SW480 (cell line): Measurements from ENCODE around the gene COTL1.
"Not testable (repeated sequence)": the region's sequence is repeated elsewhere in the genome, so short reads cannot be mapped to it uniquely, and the experiment has no call there.

Source experiments
- DNase-seq: peaks from one replicate; pipeline ENCODE4 v3.0.0-alpha.2; 2016; ENCODE audit warnings: low spot score

The COTL1 gene

DNA sequence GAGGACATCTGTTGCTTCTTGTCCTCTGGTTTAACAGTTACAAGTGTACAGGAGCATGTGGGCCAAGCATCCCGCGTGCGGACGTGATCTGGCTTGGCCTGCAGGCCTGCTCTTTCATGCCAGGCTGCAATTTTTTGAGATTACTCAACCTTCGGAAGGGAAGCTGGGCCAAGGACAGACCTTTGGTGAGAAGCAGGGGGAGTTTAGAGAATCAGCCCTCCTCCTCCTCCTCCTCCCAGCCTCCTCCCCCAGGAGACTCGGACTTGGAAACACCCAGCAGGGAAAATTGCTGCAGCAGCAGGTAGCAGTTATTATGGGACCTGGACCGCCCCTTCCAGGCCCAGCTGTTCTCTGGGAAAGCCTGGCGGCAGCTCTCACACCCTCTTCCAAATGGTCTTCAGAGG is 25.3 kb upstream of the COTL1 start:
- DNase-seq = no peak

DNA sequence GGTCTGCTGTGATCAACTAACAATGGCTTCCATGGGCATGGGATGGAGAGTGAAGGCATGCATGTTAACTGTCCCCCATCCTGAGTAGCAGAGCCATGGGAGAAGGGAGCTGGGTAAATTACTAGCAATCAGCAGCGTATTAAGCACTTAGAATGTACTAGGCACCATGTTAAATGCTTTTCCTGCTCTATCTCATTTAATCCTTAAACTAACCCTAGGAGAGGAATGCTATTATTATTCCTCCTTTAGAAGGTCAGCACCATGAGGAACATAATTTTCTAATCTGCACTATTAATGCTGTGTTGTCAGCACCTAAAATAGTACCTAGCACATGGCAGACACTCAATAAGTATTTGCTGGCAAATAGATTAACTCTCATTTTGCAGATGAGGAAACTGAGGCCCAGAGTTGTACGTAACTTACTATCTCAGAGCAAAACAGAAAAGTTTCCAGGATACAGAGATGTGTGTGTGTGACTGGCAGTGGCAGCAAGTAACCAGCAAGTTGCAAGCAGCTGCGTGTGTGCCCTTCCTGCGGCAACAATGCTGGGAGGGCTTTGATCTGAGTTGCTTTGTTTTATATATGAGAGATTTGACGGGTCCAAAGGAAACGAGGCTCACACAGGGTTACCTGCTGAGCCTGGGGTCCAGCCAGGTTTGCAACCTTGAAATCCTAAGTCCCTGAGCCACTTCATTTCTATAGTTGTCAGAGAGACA is 23.9 kb upstream of the COTL1 start:
- DNase-seq = no peak

DNA sequence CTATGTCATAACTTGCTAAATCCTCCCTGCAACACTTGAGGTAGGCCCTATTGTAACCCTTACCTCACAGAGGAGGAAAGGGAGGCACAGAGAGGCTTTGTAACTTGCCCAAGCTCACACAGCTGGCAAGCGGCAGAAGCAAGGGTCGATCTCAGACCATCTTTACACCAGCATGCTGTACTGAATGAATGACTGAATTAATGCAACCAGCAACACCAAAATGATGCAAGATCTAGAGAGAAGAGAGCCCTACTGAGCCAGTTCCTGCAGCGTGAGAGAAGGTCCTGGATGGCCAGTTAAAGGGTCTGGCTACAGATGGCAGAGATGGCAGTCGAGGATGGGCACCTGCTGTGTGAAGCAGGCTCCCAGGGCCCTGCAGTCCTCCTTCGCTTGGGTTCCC is 22.3 kb upstream of the COTL1 start:
- DNase-seq = no peak

DNA sequence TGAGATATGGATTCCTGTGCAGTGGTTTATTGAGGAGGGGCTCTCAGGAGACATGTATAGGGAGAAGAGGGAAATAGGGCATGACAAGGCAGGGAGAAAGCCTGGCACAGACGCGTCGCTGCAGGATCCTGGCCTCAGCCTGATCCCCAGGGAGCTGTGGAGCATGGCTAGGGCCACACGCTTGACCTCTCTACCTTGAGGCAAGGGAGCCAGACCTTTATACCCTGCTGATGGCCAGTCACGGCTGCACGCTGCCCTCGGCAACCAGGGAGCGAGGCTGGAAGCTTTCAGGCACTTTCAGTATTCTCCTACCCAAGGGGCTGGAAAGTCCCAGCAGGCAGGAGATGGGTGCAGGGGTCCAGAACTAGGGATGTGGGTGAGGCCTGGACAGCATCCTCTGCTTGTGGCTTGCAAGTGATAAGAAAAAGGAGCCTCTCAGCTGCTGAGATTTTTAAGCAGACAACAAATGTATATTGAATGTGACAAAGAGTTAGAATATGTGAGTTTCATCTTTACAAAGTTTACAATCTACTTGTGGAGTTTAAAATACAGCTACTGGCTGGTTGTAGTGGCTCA is 20.4 kb upstream of the COTL1 start:
- no peak for DNase-seq

DNA sequence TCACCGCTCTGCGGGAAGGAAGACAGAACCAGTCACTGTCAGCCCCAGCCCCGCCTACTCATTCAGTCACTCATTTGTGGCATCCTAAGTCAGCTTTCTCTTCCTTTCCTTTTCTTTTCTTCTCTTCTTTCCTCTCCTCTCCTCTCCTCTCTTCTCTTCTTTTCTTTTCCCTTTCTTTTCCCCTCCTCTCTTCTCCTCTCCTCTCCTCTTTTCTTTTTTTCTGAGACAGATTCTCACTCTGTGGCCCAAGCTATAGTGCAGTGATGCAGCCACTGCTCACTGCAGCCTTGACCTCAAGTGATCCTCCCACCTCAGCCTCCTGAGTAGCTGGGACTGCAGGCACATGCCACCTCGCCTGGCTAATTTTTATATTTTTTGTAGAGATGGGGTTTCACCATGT is 19.8 kb upstream of the COTL1 start:
- no peak for DNase-seq

DNA sequence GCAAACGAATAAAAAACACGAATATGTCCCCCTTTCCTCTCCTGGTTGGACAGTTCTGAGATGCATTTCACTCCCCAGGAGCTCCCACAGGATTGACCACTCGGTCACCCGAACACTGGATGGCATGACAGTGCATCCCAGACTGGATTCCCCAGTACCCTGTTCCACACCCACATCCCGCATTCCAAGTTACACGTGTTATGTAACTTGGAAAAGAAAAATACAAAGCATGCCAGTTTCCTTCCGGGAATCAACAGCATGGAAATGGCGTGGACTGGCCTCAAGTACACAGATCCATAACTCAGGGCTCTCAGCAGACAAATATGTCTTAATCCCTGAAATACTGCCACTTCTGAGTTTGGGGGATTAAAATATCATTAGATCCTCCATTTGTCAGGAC is 17.8 kb upstream of the COTL1 start:
- no peak for DNase-seq

DNA sequence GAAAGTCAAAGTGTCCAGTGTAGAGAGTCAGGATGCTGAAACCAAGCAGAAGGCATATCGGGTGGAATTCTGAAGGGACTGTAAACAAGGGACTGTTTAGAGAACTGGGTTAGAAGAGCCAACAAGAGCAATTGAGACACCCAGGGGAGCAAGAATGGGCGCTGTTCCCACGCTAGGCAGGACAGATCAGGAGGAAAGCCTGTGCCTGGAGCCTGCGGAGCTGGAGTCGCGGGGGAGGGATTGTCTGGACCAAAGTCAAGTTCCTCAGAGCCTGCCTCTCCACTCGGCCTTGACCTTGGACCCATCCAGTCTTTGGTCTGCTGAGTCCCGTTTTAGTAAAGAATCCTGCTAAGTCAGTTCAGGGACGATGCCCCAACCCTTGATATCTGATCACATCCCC is 15.7 kb upstream of the COTL1 start:
- no peak for DNase-seq

DNA sequence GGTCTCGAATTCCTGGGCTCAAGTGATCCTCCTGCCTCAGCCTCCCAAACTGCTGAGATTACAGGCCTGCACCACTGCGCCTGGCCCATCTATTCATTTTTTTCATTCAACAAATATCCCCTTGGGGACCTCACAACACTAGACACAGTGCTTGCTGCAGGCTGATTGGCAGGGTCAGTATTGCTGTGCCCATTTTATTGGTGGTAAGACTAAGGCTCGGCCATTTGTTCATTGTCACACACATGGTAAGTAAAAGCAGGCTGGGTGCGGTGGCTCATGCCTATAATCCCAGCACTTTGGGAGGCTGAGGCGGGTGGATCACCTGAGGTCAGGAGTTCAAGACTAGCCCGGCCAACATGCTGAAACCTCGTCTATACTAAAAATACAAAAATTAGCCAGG is 15.0 kb upstream of the COTL1 start:
- not testable (repeated sequence) for DNase-seq

DNA sequence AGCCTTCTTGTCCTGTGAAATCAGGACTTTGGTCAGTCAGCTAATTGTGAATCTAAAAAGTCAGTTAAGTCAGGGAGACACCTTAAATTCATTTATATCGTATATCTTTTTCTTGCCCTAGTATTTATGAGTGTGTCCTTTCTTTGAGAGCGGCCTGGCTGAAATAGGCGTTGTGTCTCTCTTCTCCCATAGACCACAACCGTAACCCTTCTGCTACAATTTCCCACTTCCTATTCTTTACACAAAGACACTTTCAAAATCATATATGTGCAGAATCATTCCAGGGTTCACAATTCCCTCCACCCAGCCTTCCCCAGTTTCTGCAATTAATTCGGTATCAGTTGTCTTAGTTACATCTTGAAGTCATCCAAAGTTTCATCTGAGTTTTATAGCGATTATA is 14.0 kb upstream of the COTL1 start:
- no peak for DNase-seq

DNA sequence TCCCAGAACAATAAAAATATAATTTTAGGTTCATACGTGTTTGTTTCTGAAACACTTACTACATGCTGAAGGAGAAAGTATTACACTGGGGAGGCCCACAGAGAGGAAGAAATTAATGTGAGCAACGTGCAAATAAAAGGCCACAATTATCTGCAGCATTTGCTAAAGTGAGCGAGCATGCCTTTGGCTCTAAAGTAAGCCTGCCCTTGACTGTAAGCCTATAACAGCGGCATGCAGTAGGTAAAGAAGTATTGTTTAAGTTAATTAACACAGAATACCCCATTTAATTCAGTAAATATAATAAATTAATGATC is 13.2 kb upstream of the COTL1 start:
- no peak for DNase-seq

DNA sequence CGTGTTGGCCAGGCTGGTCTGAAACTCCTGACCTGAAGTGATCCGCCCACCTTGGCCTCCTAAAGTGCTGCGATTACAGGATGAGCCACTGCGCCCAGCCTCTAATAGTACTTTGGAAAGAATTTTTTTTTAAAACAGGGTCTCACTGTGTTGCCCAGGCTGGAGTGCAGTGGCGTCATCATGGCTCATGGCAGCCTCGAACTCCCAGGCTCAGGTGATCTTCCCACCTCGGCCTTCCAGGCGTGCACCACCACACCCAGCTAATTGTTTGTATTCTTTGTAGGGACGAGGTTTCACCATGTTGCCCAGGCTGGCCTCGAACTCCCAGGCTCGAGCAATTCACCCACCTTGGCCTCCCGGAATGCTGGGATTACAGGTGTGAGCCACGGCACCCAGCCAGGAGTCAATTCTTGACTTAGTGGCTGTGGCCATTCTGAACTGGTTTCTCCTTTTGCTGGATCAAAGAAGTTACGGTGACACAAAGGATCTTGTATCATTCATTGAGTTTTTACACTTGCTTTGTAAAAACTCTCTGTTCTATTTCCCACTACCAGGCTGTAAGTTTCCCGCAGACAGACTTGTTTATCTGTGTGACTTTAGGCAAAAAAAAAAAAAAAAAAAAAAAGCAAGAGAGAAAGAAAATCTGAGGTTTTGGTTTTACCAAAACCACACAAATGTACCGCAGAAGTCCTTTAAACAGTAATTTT is 12.7 kb upstream of the COTL1 start:
- no peak for DNase-seq

DNA sequence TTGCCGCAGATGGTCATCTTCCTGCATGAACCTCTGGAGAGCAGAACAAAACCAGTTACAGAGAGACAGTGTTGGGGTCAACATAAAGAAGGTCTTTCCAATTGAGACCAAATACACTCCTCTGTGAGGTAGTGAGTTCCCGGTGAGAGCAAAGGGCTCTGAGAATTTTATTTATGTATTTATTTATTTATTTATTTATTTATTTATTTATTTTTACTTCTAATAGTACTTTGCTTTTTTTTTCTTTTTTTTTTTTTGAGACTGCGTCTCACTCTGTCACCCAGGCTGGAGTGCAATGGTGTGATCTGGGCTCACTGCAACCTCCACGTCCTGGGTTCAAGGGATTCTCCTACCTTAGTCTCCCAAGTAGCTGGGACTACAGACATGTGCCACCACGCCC is 12.1 kb upstream of the COTL1 start:
- no peak for DNase-seq

DNA sequence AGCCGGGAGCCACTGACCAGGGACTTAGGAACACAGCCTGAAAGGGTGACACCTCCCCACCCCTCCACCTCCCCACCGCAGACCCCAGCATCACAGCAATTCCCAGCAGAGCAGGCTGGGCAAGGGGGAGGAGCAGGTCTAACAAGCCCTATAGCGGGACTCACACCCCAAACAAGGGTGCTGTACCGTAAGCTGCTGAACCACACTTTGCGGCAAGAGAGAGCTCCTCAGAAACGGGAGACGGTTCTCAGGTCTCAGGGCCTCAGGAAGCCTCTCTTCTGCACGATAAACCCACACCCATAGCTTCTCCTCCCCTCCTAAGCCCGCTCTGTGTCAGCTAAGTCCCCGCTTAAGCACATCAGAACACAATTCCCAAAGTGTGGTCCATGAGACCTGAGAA is 11.7 kb upstream of the COTL1 start:
- no peak for DNase-seq

DNA sequence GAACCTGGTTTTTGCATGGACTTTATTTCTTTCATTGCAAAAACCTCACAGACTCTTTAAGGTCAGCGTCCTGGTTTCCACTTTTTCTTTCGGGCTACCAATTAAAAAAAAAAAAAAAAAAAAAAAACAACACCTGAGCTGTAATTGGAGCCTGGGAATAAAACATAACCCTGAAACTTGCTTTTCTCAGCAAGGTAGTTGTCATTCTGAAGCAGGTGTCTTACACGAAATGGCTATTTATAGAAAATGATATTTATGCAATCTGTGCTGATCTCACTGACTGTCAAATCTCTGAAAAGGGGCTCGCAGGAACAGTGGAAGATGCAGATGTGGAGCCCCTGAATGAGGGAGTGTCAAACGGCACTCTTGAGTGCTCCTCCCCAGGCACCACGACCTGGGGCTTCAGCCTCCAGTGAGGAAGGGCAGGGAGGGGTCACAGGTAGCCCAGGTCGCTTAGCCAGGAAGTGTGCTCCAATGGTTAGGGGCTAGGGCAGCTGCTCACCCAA is 10.4 kb upstream of the COTL1 start:
- DNase-seq = no peak

DNA sequence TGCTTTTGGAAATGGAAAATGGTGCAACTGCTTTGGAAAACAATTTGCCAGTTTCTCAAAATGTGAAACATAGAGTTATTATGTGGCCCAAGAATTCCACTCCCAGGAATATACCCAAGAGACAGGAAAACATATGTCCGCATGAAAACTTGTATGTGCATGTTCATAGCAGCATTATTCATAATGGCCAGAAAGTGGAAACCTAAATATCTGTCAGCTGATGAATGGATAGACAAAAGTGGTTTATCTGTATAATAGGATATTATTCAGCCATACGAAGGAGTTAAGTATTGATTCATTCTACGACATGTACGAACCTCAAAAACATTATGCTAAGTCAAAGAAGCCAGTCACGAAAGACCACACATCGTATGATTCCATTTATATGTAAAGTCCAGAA is 7.7 kb upstream of the COTL1 start:
- no peak for DNase-seq

DNA sequence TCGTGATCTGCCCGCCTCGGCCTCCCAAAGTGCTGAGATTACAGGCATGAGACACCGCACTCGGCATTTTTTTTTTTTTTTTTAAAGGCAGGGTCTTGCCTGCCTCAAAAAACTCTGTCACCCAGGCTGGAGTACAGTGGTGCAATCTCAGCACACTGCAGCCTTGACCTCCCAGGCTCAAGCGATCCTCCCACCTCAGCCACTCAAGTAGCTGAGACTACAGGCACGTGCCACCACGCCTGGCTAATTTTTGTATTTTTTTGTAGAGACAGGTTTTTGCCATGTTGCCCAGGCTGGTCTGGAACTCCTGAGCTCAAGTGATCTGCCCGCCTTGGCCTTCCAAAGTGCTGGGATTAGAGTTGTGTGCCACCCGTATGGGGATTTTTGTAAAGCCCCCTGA is 3.0 kb upstream of the COTL1 start:
- not testable (repeated sequence) for DNase-seq

DNA sequence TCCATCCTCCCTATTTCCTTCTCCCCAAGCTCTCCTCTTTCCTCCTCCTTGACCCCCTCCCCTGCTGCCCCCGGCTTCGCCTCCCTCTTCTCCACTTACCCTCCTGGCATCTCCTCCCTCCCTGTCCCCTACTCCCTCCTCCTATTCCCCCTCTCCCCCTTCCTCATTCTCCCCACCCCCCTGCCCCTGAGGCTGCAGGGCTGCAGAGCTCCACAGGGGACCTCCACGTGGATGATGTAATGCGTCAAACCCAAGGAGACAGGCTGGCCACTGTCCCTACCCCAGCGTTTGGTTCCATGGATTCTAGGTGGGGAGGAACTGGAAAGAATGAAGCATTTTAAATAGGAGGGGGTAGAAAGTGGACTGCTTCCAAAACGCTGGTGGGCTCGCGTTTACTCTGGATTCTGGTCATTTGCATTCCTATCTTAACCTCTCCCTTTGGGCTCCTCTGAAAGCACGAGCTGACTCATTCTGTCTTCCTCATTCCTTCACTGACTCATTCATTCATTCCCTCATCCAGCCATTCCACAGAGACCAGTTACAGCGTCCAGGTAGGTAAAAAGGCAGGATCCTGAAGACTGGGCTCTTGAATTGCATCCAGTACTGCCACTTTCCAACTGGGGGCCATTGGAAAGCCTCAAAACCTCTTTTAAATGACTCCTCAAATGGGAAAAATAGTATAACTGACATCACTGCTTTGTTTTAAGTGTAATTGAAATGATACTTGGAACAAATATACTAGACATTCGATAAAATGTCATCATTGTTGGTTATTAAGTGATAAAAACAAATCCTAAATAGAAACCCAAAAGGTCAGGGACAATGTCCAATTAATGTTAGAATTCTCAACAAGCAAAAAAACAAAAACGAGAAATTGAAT is 943 bp upstream of the COTL1 start:
- DNase-seq = peak; percentile 88

DNA sequence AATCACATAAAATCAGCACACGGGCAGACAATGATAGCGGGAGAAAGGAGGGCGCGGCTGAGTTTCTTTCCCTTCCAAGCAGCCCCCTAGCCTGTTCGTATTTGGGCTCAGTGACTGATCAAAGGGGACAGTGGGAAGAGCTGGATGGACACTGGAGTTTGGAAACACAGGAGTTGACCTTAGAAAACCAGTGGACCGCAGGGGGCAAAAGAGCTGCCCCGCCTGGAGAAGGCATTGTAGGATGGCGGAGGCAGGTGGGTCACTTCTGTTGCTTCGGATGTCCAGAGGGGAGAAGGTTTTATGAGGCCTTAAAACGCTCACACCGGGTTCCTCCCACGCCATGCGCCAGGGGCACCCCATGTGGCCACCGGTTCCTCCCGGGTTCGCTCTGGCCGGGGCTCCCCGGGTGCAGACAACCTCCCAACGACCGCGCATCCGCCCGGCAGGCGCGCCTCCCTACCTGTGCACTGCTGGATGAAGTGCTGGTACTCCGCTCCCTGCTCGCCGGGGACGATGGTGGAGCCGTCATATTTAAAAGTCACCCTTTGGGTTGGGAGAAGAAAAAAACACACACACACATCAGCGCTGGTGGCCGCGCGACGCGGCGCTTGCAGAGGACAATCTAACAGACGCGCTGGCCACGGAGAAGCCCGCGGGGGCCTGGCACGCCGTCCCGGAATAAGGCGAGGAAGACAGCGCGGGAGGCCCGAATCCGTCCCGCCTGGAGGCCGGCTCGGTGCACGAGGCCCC is 662 bp downstream of the COTL1 start:
- peak; percentile 32 for DNase-seq

DNA sequence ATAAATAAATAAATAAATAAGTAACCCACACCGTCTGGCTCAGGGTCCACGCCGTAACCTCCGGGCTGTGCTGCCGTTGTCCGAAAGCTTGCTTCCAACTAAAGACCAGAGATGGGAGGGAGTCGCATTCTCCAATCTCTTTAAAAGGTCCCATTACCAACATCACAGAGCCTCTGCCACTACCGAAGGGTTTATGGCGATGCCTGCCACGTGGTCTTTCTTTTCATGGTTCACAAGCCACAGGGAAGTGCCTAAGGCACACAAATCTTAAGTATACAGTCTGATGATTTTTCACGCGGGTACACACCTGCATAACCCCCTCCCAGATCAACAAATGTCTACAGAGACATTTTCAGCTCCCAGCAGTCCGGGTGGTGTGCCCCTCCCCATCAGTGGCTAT is 1.4 kb downstream of the COTL1 start:
- peak; percentile 21 for DNase-seq

DNA sequence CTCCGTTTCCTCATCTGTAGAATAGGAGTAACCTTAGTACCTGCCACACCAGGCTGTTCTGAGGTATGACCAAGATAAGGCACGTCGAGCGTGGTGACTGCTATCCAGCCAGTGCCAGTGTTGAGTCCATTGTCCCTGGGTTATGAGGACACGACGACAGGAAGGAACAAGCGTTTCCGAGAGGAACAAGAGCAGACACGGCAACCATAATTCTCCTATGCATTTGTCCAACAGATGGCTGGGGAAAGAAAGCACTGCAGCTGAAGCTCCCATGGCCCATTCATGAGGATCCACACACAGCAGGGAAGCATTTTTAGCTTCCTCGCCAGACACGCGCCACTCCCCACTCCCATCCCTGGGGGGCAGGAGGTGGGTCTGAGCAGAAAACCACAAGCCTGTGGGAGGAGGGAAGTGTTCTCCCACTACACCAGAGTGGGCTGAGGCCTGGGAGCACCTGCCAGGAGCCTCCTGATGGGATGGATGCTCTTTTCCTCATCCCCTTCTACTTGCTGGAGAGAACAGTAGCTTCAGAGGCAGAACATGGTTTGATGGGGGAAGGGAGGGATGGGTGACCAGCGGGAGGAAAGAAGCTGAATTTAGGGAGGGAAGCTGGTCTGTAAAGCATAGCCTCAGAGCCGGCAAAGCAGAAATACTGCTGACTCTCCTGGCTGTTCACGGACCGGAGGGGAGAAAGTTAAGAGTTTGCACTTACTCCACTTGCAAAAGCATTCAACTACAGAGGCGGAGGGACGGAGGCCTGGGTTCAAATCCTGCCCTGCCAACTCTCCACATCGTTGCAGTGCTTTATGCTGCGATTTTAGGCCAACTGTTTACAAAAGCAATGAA is 2.7 kb downstream of the COTL1 start:
- DNase-seq = no peak

DNA sequence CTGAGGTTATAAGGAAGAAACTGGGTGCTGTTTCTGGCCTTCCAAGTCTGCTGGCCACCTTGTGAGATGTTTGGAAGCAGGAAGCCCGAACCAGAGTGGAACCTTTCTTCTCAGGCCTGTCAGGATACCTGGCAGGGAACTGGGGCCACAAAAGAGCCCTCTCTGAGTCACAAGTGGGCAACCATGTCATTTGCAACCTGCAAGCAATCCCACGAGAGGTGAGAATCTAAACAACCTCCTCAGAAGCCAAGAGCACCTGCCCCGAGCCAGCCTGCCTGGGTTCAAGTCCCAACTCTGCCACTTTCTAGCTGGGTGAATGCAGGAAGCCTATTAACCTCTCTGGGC is 3.3 kb downstream of the COTL1 start:
- DNase-seq = no peak
